Measurements from ENCODE around the gene YDJC. TPM values are rescaled to one million over a fixed set of nuclear protein-coding genes. Genes with fewer than 3 reads are reported as not detected.

Gene YDJC
- total and polyA plus RNA-seq, 2 of the 13 experiments (the other 11 are each of a cell fraction or from before 2014, with no cell fraction given): 15.3 to 32.0 TPM

- TF ChIP-seq HHEX (CRISPR knock-in tag; IDR thresholded peaks at IDR 0.05) (no peak), ZNF569 (CRISPR knock-in tag; IDR thresholded peaks at IDR 0.05; ENCODE audit: borderline replicate concordance) (no peak), ZSCAN30 (CRISPR knock-in tag; IDR thresholded peaks at IDR 0.05) (0 out of 2 replicates have a peak, but pooled peaks have one; percentile 52), TEF (CRISPR knock-in tag; IDR thresholded peaks at IDR 0.05) (no peak), SOX6 (IDR thresholded peaks at IDR 0.05) (no peak), SOX6 (CRISPR knock-in tag; IDR thresholded peaks at IDR 0.05) (no peak; the same call in 1 of the 2 replicates), MLX (CRISPR knock-in tag; IDR thresholded peaks at IDR 0.05) (0 out of 2 replicates have a peak, but pooled peaks have one; percentile 37), ZNF451 (CRISPR knock-in tag; IDR thresholded peaks at IDR 0.05) (peak; percentile 64; the same call in 1 of the 2 replicates), ZFAT (CRISPR knock-in tag; conservative IDR thresholded peaks at IDR 0.05) (no peak), ZNF800 (CRISPR knock-in tag; IDR thresholded peaks at IDR 0.05) (peak; percentile 89; the same call in 1 of the 2 replicates), ZNF20 (CRISPR knock-in tag; IDR thresholded peaks at IDR 0.05) (no peak), RBM39 (IDR thresholded peaks at IDR 0.05; ENCODE audit: low read depth, low read length, poor library complexity, severe bottlenecking) (no peak), ZNF792 (CRISPR knock-in tag; IDR thresholded peaks at IDR 0.05) (0 out of 2 replicates have a peak, but pooled peaks have one; percentile 40), TCF12 (IDR thresholded peaks at IDR 0.05) (no peak), TCF12 (CRISPR knock-in tag; IDR thresholded peaks at IDR 0.05) (no peak), ZNF431 (CRISPR knock-in tag; IDR thresholded peaks at IDR 0.05; ENCODE audit: borderline replicate concordance, low read depth) (no peak), ZBTB40 (IDR thresholded peaks at IDR 0.05) (no peak), ZBTB40 (CRISPR knock-in tag; IDR thresholded peaks at IDR 0.05) (no peak; the same call in 1 of the 2 replicates), MAFK (conservative IDR thresholded peaks at IDR 0.05 in 1 of 2, IDR thresholded peaks at IDR 0.05 in 1 of 2; ENCODE audit: low read length in 2 of 2) (no peak)
Observed at GRCh38 chr22:21657360-21658032, 27.7 kb upstream of the YDJC start (continued).
